Uterus (tissue), 2 donors: Measurements from ENCODE around the gene ANKRD52.

ENCODE experiments used
- POLR2A ChIP-seq, 2 donors: fragments of 450-650 bp; IDR thresholded peaks; one replicate each; pipeline ENCODE4 v1.6.1; 2016; ENCODE audit warnings: antibody characterized with exemption in 2 of 2, mild to moderate bottlenecking in 1 of 2, moderate library complexity in 1 of 2
- TF ChIP-seq, protein P1 (sequence below), 4 experiments: fragments of 200-600 bp in 2 of 4; fragments of 450-650 bp in 2 of 4; sonication (generic) in 2 of 4; IDR thresholded peaks; one replicate each; pipeline ENCODE4 v1.5.1; 2016 to 2019; ENCODE audit warnings: antibody characterized with exemption in 4 of 4, mild to moderate bottlenecking in 2 of 4, moderate library complexity in 1 of 4

- TF ChIP-seq, protein P1, sequence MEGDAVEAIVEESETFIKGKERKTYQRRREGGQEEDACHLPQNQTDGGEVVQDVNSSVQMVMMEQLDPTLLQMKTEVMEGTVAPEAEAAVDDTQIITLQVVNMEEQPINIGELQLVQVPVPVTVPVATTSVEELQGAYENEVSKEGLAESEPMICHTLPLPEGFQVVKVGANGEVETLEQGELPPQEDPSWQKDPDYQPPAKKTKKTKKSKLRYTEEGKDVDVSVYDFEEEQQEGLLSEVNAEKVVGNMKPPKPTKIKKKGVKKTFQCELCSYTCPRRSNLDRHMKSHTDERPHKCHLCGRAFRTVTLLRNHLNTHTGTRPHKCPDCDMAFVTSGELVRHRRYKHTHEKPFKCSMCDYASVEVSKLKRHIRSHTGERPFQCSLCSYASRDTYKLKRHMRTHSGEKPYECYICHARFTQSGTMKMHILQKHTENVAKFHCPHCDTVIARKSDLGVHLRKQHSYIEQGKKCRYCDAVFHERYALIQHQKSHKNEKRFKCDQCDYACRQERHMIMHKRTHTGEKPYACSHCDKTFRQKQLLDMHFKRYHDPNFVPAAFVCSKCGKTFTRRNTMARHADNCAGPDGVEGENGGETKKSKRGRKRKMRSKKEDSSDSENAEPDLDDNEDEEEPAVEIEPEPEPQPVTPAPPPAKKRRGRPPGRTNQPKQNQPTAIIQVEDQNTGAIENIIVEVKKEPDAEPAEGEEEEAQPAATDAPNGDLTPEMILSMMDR (IDR thresholded peaks at IDR 0.05): peak; percentile 71 to 92 (median 82)
- TF ChIP-seq POLR2A (IDR thresholded peaks at IDR 0.05): no peak
These were observed 65.1 kb downstream of the ANKRD52 start for GRCh38 chr12:56193025-56193578.
